G401.6 (cell line): Measurements from ENCODE around the gene FCER1A.
"Not testable (repeated sequence)": the region's sequence is repeated elsewhere in the genome, so short reads cannot be mapped to it uniquely, and the experiment has no call there.

Experiments used
- FAIRE-seq: peaks from 2 replicates; lab custom pipeline; 2012; peaks lifted over from hg19 to GRCh38; lab: Jason Lieb, UNC

Gene FCER1A

GRCh38 chr1:159302095-159302494, at the start of gene FCER1A:
TSS of gene FCER1A (plus strand) at chr1:159302336. CDS start at chr1:159302365, 29 bp downstream.
- no peak for FAIRE-seq

- FAIRE-seq: no peak
These were observed 40.8 kb upstream of the FCER1A start for GRCh38 chr1:159261311-159261710.

DNA sequence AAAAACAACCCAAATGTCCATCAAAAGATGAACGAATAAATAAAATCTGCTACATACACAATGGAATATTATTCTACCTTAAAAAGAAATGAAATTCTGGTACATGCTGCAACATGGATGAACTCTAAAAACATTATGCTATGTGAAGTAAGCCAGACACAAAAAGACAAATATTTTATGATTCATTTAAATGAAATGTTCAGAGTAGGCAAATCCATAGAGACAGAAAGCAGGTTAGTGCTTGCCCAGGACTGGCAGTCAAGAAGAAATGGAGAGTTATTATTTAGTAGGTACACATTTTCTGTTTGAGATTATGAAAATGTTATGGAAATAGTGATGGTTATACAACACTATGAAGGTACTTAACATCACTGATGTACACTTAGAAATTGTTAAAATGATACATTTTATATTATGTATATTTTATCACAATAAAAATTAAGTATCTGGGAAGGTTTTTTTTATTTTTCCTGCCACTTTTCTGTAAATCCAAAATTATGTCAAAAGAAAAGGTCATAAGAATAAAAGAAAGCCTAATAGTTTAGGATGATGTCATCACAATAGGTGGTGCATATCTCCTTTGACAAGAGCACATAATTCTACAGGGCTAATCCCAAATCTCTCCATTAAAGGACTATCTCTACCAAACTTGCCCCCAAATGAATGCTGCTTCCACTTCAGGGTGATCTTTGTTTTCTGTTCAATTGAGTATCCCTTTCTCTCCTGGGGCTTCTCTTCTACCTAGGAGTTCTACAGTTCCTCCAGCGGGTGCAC, 40.2 kb upstream of the FCER1A start:
- no peak for FAIRE-seq

DNA sequence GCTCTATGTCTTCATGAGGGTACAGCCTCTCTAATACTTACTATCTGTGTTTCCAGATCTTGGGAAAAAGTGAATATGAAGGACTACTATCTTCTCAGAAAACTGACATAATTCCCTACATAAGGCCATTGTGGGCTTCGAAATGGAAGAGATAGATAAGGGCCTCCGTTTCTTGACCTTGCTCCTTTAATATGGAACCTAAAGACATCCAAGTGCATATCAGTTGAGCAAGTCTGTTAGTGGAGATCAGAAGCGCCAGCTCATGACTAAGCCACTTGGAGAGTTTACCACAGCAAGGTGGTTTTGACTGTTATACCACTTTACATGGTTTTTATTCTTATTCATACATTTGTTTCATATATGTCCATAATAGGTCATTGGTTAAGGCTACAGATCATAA, 35.3 kb upstream of the FCER1A start:
- FAIRE-seq: no peak

- FAIRE-seq: no peak
These were observed 27.5 kb upstream of the FCER1A start for GRCh38 chr1:159274631-159275030.

DNA sequence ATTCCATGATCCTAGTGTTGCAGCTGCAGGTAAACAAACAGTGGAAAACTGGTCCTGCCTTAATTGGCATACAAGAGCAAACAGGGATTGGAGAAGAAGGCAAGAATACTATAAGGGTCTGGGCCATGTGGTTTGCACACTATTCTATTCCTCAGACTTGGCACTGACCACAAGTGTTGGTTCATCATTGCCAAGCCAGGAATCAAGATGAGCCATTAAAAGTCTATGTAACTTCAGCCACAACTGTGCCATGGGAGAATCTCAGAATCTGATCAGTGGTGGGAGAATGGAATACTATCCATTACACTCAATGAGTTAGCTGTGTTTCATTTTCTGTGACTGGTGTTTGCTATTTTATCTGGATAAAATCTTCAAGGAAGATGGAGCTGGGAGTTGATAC, 26.2 kb upstream of the FCER1A start:
- no peak for FAIRE-seq

- FAIRE-seq: no peak
These were observed 22.4 kb upstream of the FCER1A start for GRCh38 chr1:159279773-159280172.

DNA sequence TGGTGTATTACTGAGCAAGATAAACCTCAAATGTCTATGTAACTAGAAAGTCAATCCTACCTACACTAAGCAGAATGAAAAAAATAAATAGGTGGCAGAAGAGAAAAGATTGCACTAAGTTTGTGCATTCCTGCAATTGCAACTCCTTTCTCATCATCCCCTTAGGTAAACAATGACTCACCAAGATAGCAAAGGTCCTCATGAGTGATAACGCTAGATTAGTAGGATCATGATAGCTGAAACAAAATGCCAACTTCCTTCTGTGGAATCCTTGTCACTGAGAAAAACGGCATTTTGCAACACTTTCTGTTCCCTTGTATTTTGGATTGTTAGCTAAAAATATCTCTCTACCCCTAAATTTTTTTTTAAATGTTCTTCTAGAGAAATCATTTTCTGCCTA, 20.0 kb upstream of the FCER1A start:
- FAIRE-seq: no peak

- no peak for FAIRE-seq
These were observed 13.1 kb upstream of the FCER1A start for GRCh38 chr1:159289060-159289459.

- FAIRE-seq: no peak
These were observed 10.7 kb upstream of the FCER1A start for GRCh38 chr1:159291424-159291823.

DNA sequence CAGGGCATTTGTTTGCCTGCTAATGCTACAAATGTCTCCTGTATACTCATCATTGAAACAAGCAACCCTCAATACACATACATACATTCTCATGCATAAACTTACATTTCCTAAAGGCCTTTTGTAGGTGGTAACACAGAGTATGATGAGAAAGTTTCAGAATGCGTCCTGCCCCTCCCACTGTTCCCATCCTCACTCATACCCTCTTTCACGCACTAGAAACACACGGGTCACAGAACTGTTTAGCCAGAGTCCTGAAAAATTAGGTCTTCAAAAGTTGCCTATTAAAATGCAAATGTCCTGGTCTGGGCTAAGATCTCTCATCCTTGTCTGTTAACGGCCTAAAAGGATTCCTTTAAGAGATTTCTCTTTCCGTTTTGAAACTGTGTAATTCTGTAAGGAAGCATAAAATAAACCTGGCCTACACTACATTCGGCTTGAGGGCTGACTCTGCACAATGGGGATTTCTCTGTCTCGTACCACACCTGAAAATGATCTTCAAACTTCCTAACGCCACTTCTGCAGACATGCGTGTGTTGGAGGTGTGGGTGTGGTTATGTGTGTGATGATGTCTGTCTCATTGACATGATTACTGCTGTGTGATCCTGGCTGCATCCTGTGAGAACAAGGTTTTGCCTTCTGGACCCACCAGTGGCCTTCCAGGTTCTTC, 5.3 kb upstream of the FCER1A start:
- no peak for FAIRE-seq

DNA sequence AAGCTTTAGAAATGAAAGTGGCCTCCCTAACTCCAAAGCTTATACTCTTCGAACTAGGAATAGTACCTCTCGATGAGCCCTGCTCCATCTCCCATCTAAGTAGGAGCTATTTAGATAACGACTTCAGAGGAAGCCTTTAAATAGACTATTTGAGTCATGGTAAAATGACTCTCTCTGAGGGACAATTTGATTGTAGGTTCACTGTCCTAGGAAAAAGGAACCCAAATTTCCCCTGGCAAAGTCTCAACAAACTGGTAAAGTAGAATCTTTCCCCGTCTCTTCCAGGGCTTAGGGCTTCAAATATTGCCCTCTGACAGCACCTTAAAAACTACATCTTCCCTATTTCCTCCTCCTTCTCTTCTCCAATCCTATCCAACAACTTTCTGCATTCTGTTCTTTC, 2.0 kb upstream of the FCER1A start:
- FAIRE-seq: no peak

GRCh38 chr1:159307346-159308020, 5.3 kb downstream of the FCER1A start:
- no peak for FAIRE-seq

GRCh38 chr1:159311679-159312078, 9.5 kb downstream of the FCER1A start:
- no peak for FAIRE-seq

DNA sequence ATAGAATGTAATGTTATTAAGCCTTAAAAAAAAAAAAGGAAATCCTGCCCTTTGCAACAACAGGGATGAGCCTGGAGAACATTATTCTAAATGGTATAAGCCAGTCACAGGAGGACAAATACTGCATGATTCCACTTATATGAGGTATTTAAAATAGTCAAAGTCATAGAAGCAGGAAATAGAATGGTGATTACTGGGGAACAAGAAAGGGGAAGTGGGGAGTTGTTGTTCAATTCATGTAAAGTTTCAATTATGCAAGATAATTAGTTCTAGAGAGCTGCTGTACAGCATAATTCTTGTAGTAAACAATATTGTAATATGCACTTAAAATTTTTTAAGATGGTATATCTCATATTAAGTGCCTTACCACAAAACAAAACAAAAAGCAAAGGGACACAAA, 13.2 kb downstream of the FCER1A start:
- FAIRE-seq: no peak

- no peak for FAIRE-seq
These were observed 16.8 kb downstream of the FCER1A start for GRCh38 chr1:159318784-159319551.

DNA sequence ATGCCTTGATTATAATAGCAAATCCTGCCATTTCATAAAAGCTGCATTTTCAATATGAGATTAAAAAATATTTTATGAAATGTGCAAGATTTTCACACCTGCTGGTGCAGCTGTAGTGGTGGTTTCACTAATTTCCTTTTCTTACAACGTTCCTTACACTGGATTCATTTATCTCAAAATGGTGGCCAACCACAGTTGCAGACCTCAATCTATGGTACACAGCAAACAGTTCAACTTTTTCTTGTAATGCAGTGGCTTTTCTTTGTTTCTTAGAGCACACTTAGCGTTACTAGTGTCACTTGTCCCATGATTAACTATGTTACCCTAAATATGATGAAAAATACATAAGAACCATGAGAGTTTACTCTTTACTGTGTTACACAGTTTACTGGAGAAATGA, 32.7 kb downstream of the FCER1A start:
- FAIRE-seq: no peak

DNA sequence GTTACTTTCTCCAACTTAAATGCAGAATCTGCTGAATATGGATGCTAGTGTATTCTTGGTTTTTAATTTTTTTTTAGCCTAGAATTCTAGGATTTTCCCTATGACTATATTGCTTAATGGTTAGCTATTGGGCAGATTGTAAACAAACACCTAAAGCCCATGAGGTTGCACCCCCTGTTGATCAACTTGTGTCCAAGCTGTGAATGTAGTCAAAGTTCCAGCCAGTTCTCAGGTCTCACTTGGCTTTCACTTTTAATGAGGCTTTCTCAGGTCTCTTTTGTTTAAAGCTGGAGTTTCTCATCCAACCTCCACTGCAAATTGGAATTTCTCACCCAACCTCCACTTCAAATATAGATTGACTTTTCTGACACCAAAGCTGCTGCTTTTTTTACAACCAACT, 35.9 kb downstream of the FCER1A start:
- no peak for FAIRE-seq

DNA sequence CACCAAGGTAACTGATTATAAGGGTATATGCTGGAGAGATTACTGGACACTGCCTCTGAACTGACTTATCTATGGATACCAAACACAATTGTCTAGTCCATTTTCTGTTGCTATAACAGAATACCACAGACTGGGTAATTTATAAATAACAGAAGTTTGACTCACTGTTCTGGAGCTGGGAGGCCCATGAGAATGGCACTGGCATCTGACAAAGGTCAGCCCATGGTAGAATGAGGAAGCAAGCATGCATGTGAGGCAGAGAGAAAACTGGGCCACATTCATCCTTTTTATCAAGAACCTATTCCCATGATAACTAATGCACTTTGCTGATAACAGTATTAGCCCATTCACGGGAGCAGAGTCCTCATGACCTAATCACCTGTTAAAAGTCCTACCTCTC, 37.4 kb downstream of the FCER1A start:
- no peak for FAIRE-seq

DNA sequence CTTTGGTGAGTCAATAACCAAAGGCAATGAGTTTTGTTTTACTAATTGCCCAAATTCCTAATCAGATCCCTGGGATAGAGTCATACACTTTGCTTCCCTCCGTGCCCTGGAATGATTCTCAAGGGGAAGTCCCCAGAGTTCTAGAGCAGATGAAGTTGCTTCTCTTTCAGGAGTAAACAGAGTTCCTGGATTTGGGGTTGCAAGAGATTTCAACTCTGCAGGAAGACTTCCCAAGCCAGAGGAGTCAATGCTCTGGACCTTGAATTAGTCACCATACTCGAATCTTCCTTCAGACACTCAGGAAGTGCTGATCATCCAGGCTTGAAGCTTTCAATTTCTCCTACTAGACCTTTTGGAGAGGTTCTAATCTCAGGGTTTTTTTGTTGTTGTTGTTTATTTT, 39.6 kb downstream of the FCER1A start:
- FAIRE-seq: no peak

DNA sequence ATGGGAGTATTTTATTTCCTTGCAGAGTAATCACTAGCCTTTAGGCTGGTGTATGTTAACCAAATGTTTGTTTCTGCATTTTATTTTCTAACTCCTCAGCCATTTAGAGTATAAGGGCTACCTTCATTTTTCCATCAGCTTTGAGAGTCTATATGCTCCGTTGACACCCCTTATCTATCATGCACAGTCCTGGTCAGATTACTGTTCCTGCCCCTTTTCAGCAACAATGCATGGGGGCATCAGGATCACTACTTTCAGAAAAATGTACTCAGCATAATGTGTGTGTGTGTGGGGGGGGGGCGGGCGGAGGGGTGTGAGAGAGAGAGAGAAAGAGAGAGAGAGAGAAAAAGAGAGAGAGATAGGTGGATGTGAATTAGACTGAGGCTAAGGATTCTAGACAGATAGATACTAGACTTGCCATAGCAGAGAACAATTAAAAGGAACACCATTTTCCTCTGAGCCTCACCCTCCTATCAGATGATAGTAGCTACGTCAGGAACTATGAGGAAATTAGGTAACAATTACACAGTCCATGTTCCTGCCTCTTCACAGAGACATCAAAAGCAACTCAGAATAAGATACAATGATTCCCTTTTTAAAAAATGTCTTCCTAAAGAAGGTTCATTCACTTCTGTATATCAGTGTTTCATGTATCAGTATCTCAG, 40.8 kb downstream of the FCER1A start:
- FAIRE-seq: no peak

GRCh38 chr1:159349374-159349773, 47.2 kb downstream of the FCER1A start:
- not testable (repeated sequence) for FAIRE-seq
